HepG2 (cell line): ENCODE measurements around the gene ABAT. TPM values are rescaled to one million over a fixed set of nuclear protein-coding genes. Genes with fewer than 3 reads are reported as not detected.

Experiments
- AHDC1 ChIP-seq: sonication (generic); formaldehyde crosslinking; IDR thresholded peaks from 2 replicates; pipeline ENCODE4 v1.5.1; 2020; ENCODE audit warnings: mild to moderate bottlenecking, missing genetic modification reagents, borderline replicate concordance
- GATAD2A ChIP-seq: IDR thresholded peaks from 2 replicates; pipeline ENCODE4 v1.6.1; 2016
- HNF1A ChIP-seq, 2 experiments: sonication (generic) in 1 of 2; formaldehyde crosslinking in 1 of 2; IDR thresholded peaks; 2 replicates each; pipeline versions ENCODE4 v1.4.0 to v1.6.1; 2016 to 2020; ENCODE audit warnings: borderline replicate concordance in 1 of 2, low read depth in 1 of 2, mild to moderate bottlenecking in 1 of 2, missing genetic modification reagents in 1 of 2
- MAFG ChIP-seq: sonication (generic); formaldehyde crosslinking; IDR thresholded peaks from 2 replicates; pipeline ENCODE4 v1.5.1; 2020; ENCODE audit warnings: mild to moderate bottlenecking, missing genetic modification reagents
- MTA3 ChIP-seq: sonication (generic); formaldehyde crosslinking; IDR thresholded peaks from 2 replicates; pipeline ENCODE4 v1.4.0; 2020; ENCODE audit warnings: missing genetic modification reagents
- POGZ ChIP-seq: sonication (generic); formaldehyde crosslinking; IDR thresholded peaks from 2 replicates; pipeline ENCODE4 v1.4.0; 2020; ENCODE audit warnings: mild to moderate bottlenecking, missing genetic modification reagents
- RXRB ChIP-seq: IDR thresholded peaks from 2 replicates; pipeline ENCODE4 v1.6.1; 2016; ENCODE audit warnings: borderline replicate concordance, missing genetic modification reagents, missing compliant biosample characterization
- SALL1 ChIP-seq: sonication (generic); formaldehyde crosslinking; IDR thresholded peaks from 2 replicates; pipeline ENCODE4 v1.8.0; 2022; ENCODE audit warnings: mild to moderate bottlenecking, missing genetic modification reagents
- STAT6 ChIP-seq: sonication (generic); formaldehyde crosslinking; IDR thresholded peaks from 2 replicates; pipeline ENCODE4 v1.4.0; 2020; ENCODE audit warnings: missing genetic modification reagents, mild to moderate bottlenecking, borderline replicate concordance
- ZBTB26 ChIP-seq: IDR thresholded peaks from 2 replicates; pipeline ENCODE4 v1.6.1; 2016; ENCODE audit warnings: missing compliant biosample characterization, missing genetic modification reagents, borderline replicate concordance
- ZGPAT ChIP-seq: IDR thresholded peaks from 2 replicates; pipeline ENCODE4 v1.6.1; 2016; ENCODE audit warnings: mild to moderate bottlenecking
- polyA plus RNA-seq, 8 experiments: library from polyadenylated mRNA; depleted of rRNA in 3 of 8; stranded (reverse) in 7 of 8; unstranded in 1 of 8; fragments of >200 nt; fragmentation: Illumina TruSeq in 4 of 8; extraction: Trizol in 4 of 8; gene quantifications; 2 replicates each; pipeline versions ENCODE4 v1.2.1 to v1.2.3, GENCODE V29; 2011 to 2016; ENCODE audit warnings: low read depth in 4 of 8, missing spikeins in 1 of 8, mixed read lengths in 1 of 8; ENCODE audit not compliant: insufficient read depth in 1 of 8
- total RNA-seq, 5 experiments: library from RNA; depleted of rRNA; stranded (reverse); fragments of >200 nt; fragmentation: Illumina TruSeq; extraction: Trizol; gene quantifications; 2 replicates each; pipeline ENCODE4 v1.2.3, GENCODE V29; 2016; ENCODE audit warnings: low read depth in 1 of 5

The ABAT gene
- total and polyA plus RNA-seq, 2 of the 13 experiments (the other 11 are each of a cell fraction or from before 2014, with no cell fraction given), result 47.6 to 97.3 TPM

GRCh38 chr16:8697965-8698364 lies 23.5 kb downstream of the ABAT start (continued):
- TF ChIP-seq RXRB (CRISPR knock-in tag) (peak; percentile 57; the same call in 1 of the 2 replicates), MAFG (0 out of 2 replicates have a peak, but pooled peaks have one; percentile 13), SALL1 (CRISPR knock-in tag) (peak; percentile 25; the same call in 1 of the 2 replicates), MTA3 (no peak), STAT6 (CRISPR knock-in tag) (no peak), HNF1A (IDR thresholded peaks at IDR 0.05; ENCODE audit: low read depth) (no peak), HNF1A (CRISPR knock-in tag; IDR thresholded peaks at IDR 0.05; ENCODE audit: borderline replicate concordance) (peak; percentile 23; the same call in 1 of the 2 replicates), ZBTB26 (CRISPR knock-in tag) (peak; percentile 96), ZGPAT (CRISPR knock-in tag) (peak; percentile 54), POGZ (CRISPR knock-in tag) (0 out of 2 replicates have a peak, but pooled peaks have one; percentile 35), AHDC1 (CRISPR knock-in tag) (peak; percentile 61; the same call in 1 of the 2 replicates), GATAD2A (CRISPR knock-in tag) (peak; percentile 68)
